Measurements from ENCODE around the gene ZNF469.
"Not testable (repeated sequence)": the region's sequence is repeated elsewhere in the genome, so short reads cannot be mapped to it uniquely, and the experiment has no call there.

ZNF469 gene

GRCh38 chr16:88348377-88349152 lies 34.2 kb upstream of the ZNF469 start:
- no peak for DNase-seq

- no peak for DNase-seq
Observed at GRCh38 chr16:88349153-88349902, 33.4 kb upstream of the ZNF469 start.

DNA sequence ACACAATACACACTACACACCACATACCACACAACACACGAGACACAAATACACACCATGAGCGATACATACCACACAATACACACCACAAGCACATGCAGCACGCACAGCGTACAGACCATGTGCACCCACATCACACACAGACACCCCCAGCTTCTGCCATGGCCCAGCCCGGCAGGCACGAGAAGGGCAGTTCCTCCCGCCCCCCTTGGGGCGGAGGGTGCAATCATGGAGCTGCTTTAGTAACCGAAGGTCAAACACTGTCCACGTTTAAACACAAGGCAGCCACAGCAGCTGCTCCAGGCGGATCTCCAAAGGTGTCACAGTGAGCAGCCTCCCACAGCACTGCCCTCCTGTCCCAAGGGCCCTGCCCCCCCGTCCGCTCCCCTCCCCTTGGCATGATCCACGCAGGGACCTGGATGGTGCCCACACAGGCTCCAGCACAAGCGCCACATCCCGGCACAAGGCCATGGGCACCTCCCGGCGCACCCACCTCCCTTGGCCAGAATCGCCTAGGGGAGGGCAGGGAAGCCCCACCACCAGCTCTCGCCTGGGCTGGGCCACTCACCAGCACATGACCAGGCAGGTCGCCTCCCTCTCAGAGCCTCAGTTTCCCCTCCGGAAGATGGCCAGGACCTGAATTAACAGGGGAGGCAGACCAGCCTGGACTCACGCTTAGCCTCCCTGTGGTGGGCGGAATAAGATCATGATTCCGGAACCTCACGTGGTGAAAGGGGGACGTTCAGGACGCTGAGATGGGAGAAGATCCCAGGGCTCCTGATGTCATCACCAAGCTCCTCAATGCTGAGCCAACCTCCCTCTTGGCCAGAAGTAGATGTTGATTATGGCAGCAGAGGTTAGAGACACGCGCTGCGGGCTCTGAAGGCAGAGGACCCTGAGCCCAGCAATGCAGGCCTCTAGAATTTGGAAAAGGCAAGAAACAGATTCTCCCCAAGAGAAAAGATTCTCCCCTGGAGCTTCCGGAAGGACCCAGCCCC lies 32.6 kb upstream of the ZNF469 start:
- no peak for DNase-seq

GRCh38 chr16:88350922-88351321 lies 31.8 kb upstream of the ZNF469 start:
- no peak for DNase-seq

DNA sequence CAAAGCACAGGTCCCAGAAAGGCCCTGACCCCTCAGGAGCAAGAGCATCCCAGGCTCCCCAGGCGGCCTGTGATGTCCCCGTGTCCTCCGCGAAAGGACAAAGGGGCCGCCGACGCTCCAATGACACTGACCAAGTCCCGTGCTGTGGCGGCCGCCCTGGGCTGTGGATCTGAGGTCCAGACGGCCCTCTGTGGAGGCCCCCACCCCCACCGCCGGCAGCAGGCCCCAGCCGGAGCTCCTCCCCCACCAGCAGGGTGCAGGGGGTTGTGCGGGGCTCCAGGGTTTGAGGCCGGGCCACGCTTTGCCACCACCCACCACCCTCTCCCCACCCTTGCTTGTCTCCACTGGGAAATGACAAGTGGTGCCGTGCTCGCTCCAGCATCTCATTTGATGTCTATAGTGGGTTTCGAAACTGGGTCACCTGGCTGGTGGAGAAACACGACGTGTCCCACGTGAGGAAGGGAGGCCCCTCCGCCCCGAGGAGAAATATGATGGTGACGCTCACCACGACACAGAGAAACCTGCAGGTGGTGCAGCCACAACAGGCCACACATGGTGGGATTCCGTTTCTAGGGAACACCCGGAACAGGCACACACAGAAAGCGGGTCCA lies 31.2 kb upstream of the ZNF469 start:
- DNase-seq = no peak

DNA sequence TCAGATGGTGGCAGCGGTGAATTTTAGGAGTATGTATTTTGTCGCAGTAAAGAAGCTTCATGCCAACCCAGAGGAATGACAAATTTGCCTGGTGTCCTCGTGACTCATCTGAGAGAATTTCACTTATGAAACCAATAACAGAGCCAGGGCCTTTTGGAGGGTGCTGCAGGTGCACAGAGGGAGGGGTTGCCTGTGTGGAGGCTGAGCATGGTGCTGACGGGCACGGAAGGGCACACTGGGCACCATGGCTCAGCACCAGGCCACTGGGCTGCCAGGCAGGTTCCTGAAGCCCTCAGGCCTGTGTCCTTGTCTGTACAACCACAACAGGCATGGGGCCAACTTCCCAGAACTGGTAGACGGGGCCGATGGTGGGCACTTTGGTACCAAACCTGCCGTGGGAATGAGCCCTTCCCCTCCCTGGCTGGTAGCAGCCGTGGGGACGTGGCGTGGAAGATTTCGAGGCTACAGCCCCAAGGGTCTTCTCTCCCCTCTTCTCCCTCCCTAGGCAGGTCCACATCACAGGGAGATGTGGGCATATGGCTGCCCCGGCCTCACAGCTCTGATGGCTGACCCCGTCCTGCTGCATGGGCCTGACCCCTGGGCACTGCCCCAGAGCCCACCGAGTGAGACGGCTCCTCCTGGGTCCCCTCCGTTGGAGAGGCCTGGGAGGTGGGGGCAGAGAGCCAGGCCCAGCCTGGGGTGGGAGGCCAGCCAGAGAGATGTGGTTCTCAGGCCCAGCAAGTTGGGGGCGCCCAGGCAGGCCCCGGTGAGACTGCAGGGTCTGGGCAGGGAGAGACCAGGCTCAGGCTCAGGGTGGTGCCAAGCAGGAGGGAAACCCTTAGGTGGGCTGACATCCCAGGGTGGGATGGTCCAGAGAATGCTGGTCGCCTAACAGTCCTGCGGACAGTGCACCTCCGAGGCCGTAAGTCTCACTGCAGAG lies 30.2 kb upstream of the ZNF469 start:
- no peak for DNase-seq

DNA sequence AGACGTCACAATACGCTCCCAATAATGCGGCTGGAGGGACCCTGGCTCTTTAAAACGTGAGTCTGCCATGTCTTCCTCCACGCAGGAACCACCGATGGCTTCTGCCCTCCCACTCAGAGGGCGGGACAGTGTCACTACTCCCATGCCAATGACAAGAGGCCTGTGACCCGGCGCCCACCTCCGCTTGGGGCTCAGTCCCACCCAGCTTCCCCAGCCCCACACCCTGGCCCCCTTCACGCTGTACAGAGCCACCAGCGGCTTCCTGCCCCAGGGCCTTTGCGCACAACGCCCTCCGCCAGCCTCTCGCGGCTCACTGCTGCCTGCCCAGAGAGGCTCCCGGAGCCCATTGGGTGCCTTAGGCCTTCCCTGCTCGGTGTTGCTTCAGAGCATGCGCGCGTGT lies 29.5 kb upstream of the ZNF469 start:
- no peak for DNase-seq

DNA sequence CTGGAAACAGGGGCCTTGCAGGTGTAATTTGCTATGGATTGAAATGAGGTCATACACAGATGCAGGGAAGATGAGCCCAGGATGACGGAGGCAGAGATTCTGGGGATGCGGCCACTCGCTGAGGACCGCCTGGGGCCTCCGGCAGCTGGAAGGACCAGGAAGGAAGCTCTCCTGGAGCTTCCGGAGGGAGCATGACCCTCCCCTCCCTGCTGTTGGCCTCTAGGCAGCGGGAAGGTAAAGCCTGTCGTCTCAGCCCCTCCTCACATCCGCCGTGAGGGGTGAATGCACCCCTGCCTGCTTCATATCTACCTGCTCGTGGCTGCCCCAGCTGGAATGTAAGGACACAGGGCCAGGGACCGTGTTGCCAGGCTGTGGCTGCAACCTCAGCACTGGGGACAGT lies 29.1 kb upstream of the ZNF469 start:
- no peak for DNase-seq

GRCh38 chr16:88354229-88355092 lies 28.3 kb upstream of the ZNF469 start:
- no peak for DNase-seq

GRCh38 chr16:88355093-88355388 lies 27.7 kb upstream of the ZNF469 start:
- DNase-seq = no peak

DNA sequence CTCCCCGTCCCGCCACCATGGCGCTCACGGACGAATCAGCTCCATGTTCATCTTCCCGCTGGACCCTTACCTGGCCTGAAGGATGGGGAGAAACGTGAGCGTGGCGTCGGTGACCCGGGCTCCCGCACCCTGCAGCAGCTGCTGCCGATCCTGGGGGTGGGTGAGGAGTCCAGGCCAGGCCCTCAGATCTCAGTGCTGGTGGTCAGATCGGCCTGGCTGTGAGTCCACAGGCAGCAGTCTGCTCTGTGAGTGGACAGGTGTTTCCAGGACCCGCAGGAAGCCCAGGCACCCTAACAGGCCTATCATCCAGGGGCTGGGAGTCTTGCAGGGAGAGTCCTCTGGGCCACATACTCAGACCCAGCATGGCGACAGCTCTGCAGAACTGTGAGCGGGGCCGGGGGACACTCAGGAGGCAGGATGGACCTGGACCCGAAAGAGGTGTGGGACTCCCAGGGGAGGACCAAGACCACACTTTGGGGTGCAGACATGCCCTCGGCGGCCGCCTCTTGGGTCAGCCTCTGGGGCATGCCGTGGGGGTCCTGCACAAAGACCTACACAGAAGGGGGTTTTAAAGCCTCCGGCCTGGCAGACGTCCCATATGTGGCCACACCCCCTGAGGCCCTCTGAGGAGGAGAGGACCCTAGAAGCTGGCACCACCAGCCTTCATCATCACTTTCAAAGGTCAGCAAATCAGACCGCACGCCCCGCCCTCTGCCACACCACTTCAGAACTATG lies 27.2 kb upstream of the ZNF469 start:
- DNase-seq = no peak

GRCh38 chr16:88356124-88356726 lies 26.5 kb upstream of the ZNF469 start:
- DNase-seq = no peak

- DNase-seq = no peak
Observed at GRCh38 chr16:88356727-88357199, 26.0 kb upstream of the ZNF469 start.

GRCh38 chr16:88357317-88358022 lies 25.3 kb upstream of the ZNF469 start:
- no peak for DNase-seq

GRCh38 chr16:88358023-88358420 lies 24.7 kb upstream of the ZNF469 start:
- DNase-seq = no peak

GRCh38 chr16:88359008-88359407 lies 23.8 kb upstream of the ZNF469 start:
- no peak for DNase-seq

DNA sequence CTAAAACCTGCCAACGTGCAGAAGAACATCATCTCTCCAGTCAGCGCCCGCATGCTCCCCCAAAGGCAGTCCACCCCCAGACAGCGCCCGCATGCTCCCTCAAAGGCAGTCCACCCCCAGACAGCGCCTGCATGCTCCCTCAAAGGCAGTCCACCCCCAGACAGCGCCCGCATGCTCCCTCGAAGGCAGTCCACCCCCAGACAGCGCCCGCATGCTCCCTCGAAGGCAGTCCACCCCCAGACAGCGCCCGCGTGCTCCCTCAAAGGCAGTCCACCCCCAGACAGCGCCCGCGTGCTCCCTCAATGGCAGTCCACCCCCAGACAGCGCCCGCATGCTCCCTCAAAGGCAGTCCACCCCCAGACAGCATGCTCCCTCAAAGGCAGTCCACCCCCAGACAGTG lies 22.4 kb upstream of the ZNF469 start:
- DNase-seq = not testable (repeated sequence)

DNA sequence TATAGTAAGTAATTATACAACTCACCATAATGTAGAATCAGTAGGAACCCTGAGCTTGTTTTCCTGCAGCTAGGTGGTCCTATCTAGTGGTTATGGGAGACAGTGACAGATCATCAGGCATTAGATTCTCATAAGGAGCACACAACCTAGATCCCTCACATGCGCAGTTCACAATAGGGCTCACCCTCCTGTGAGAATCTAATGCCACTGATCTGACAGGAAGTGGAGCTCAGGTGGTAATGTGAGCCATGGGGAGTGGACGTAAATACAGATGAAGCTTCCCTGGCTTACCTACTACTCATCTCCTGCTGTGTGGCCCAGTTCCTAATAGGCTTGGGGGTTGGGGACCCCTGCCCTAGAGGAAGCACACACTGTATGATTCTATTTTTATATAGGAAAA lies 21.8 kb upstream of the ZNF469 start:
- DNase-seq = no peak

DNA sequence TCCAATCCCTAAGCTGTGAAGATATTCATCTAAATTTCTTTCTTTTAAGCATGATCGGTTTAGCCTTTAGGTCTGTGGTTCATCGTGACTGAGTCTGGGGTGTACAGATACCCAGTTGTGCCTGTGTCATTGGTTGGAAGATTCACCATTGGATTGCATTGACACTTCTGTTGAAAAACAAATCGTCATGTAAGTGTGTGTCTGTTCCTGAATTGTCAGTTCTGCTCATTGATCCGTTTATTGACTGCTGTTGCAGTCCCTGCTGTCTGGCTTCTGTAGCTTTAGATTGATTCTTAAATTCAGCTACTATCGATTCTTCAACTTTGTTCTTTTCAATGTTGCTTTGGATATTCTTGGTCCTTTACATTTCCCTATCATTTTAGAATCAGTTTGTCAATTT lies 21.0 kb upstream of the ZNF469 start:
- no peak for DNase-seq

Data from activated CD4-positive, alpha-beta T cell treated with anti-CD3 and anti-CD28 coated beads, Interleukin-2, amount 50 U/mL, for 48 hours (primary cell).